Uterus (tissue), 2 donors: ENCODE measurements around the gene KCNIP3.

Experiments
- CTCF ChIP-seq, 4 experiments: fragments of 200-600 bp in 2 of 4; fragments of 450-650 bp in 2 of 4; sonication (generic) in 2 of 4; IDR thresholded peaks; one replicate each; pipeline ENCODE4 v1.5.1; 2016 to 2019; ENCODE audit warnings: antibody characterized with exemption in 4 of 4, mild to moderate bottlenecking in 2 of 4, moderate library complexity in 1 of 4
- POLR2A ChIP-seq, 2 donors: fragments of 450-650 bp; IDR thresholded peaks; one replicate each; pipeline ENCODE4 v1.6.1; 2016; ENCODE audit warnings: antibody characterized with exemption in 2 of 2, mild to moderate bottlenecking in 1 of 2, moderate library complexity in 1 of 2

- no peak for TF ChIP-seq CTCF (IDR thresholded peaks at IDR 0.05)
- no peak for TF ChIP-seq POLR2A (IDR thresholded peaks at IDR 0.05)
These were observed 24.4 kb upstream of the KCNIP3 start for GRCh38 chr2:95272781-95273180.
